ENCODE measurements around the gene PTP4A2. TPM values are rescaled to one million over a fixed set of nuclear protein-coding genes. Genes with fewer than 3 reads are reported as not detected.
A peak's percentile ranks its signal among the peaks of the same experiment; 100 is the strongest.

Gene PTP4A2
- total and polyA plus RNA-seq, 10 of the 15 experiments (the other 5 are each of a cell fraction or from before 2014, with no cell fraction given): 180 to 909 (median 375) TPM

GRCh38 chr1:31980835-31981455, 42.8 kb upstream of the PTP4A2 start (continued):
- TF ChIP-seq IKZF2 (IDR thresholded peaks at IDR 0.05): peak; percentile 71 to 74; a peak in 3 of 4 replicates
- peak; percentile 19; the same call in 1 of the 2 replicates for TF ChIP-seq NR2C1 (IDR thresholded peaks at IDR 0.05)
- no peak for TF ChIP-seq ZBTB33 (IDR thresholded peaks at IDR 0.05)
- TF ChIP-seq EED (IDR thresholded peaks at IDR 0.05; ENCODE audit: low read depth): peak; percentile 43; the same call in 1 of the 2 replicates
- no peak for TF ChIP-seq POLR2A (IDR thresholded peaks at IDR 0.05; ENCODE audit: low read depth, low read length)
- TF ChIP-seq MTA2 (IDR thresholded peaks at IDR 0.05; ENCODE audit: low read depth): peak; percentile 70; the same call in 1 of the 2 replicates
- TF ChIP-seq BCL3 (IDR thresholded peaks at IDR 0.05; ENCODE audit: borderline replicate concordance, insufficient read depth, low read depth, low read length, poor library complexity, severe bottlenecking): no peak
- TF ChIP-seq RB1 (IDR thresholded peaks at IDR 0.05; ENCODE audit: borderline replicate concordance): 0 out of 2 replicates have a peak, but pooled peaks have one; percentile 11
- TF ChIP-seq FOS (IDR thresholded peaks at IDR 0.05; ENCODE audit: borderline replicate concordance, extremely low read depth, insufficient read length): no peak
- TF ChIP-seq PML (IDR thresholded peaks at IDR 0.05; ENCODE audit: low read length): no peak
- no peak for TF ChIP-seq PAX5 (IDR thresholded peaks at IDR 0.05; ENCODE audit: borderline replicate concordance, low read depth, low read length)
- peak; percentile 64; the same call in 1 of the 2 replicates for TF ChIP-seq IRF4 (IDR thresholded peaks at IDR 0.05; ENCODE audit: low read depth, low read length)
- TF ChIP-seq ATF7 (IDR thresholded peaks at IDR 0.05; ENCODE audit: low read depth): peak; percentile 58; the same call in 1 of the 2 replicates
- no peak for TF ChIP-seq NFYB (IDR thresholded peaks at IDR 0.05; ENCODE audit: insufficient read depth, low read depth, low read length)
- TF ChIP-seq PAX8 (IDR thresholded peaks at IDR 0.05): no peak
- 0 out of 2 replicates have a peak, but pooled peaks have one; percentile 68 for TF ChIP-seq HDAC2 (IDR thresholded peaks at IDR 0.05)
- peak; percentile 61 for TF ChIP-seq NKRF (conservative IDR thresholded peaks at IDR 0.05)

All from GM12878 (cell line).